Measurements from ENCODE around the gene MYD88. TPM values are rescaled to one million over a fixed set of nuclear protein-coding genes. Genes with fewer than 3 reads are reported as not detected.

MYD88 gene
- polyA plus RNA-seq, 1 donor from 2014 or later, result 0.14 TPM

DNA sequence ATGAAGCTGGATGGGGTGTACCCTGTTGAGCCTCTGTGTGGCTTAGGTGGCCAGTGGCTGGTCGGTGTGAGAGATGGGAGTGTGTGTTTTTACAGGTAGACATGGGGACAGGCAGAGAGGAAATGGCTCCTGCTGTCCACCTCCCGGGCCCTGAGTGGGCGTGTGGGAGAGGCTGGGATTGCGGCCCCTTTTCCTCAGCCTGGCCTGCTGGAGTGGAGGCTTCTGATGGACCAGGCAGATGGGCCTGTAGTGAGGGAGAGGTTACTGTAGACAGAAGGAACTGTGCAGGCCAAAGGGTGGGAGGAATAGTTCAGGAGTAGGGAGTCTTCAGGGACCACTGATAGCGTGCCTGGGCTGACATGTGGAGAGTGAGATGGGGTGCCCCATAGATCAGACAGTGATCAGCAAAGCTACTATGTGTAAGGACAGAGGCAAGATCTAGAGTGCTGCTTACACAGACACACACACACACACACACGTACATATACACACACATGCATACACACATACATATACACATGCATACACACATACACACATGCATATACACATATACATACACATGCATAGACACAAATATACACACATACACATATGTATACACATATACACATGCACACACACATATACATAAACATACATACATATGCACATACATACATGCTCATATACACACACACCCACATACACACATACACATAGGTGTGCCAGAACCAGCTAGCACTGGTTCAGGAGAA, 28.0 kb upstream of the MYD88 start (continued):
- no peak for TF ChIP-seq EZH2 (IDR thresholded peaks at IDR 0.05; ENCODE audit: borderline replicate concordance, insufficient read depth, low read length, poor library complexity, severe bottlenecking)

DNA sequence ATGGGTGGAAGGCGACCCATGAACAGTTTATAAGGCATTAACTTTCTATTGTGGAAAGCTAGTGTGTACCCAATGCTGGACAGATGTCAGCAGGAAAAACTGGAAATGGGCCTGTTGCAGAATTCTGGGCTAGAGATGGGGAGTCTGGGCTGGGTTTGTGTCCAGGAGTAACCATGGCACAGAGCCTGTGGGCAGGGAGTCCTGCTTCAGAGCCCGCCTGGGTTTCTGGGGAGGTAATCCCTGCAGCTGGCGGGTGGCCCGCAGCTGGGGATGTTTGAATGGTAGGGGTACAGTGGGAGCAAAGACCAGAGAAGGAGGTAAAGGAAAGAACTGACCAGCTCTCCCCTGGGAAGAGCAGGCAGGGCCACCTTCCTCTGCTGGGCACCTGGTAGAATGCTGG, 27.3 kb upstream of the MYD88 start:
- Histone ChIP-seq H3K27me3 (ENCODE audit: insufficient read depth, low read depth, low read length) (no peaks in the 10 kb centered on the region), H3K4me2 (ENCODE audit: low read length) (no peak overlapping the region), H3K9me3 (ENCODE audit: low read length) (no peaks in the 10 kb centered on the region), H3K9me2 (ENCODE audit: insufficient read depth, low read length) (no peaks in the 10 kb centered on the region), H3K4me3 (ENCODE audit: low read length) (no peak overlapping the region), H3K9ac (ENCODE audit: low read length) (no peak overlapping the region), H2AFZ (ENCODE audit: low read depth, low read length) (no peak overlapping the region), H3K79me2 (replicated peaks; ENCODE audit: insufficient read depth, low read length) (no peaks in the 10 kb centered on the region), H3K27ac (ENCODE audit: low read length) (no peak overlapping the region), H4K20me1 (ENCODE audit: insufficient read depth) (no peaks in the 10 kb centered on the region), H3F3A (ENCODE audit: insufficient read depth, low read length, poor library complexity, severe bottlenecking) (no peaks in the 10 kb centered on the region), H3K36me3 (ENCODE audit: insufficient read depth, low read length) (no peaks in the 10 kb centered on the region)
- TF ChIP-seq MXI1 (conservative IDR thresholded peaks at IDR 0.05; ENCODE audit: poor library complexity, severe bottlenecking) (no peak), EP300 (conservative IDR thresholded peaks at IDR 0.05; ENCODE audit: poor library complexity, severe bottlenecking) (no peak), SMC3 (conservative IDR thresholded peaks at IDR 0.05; ENCODE audit: poor library complexity) (no peak), TAF1 (IDR thresholded peaks at IDR 0.05; ENCODE audit: low read depth) (no peak), POLR2AphosphoS5 (IDR thresholded peaks at IDR 0.05) (no peak), RAD21 (conservative IDR thresholded peaks at IDR 0.05) (no peak), EZH2 (IDR thresholded peaks at IDR 0.05; ENCODE audit: borderline replicate concordance, insufficient read depth, low read length, poor library complexity, severe bottlenecking) (no peak)
- TF ChIP-seq, protein P1, sequence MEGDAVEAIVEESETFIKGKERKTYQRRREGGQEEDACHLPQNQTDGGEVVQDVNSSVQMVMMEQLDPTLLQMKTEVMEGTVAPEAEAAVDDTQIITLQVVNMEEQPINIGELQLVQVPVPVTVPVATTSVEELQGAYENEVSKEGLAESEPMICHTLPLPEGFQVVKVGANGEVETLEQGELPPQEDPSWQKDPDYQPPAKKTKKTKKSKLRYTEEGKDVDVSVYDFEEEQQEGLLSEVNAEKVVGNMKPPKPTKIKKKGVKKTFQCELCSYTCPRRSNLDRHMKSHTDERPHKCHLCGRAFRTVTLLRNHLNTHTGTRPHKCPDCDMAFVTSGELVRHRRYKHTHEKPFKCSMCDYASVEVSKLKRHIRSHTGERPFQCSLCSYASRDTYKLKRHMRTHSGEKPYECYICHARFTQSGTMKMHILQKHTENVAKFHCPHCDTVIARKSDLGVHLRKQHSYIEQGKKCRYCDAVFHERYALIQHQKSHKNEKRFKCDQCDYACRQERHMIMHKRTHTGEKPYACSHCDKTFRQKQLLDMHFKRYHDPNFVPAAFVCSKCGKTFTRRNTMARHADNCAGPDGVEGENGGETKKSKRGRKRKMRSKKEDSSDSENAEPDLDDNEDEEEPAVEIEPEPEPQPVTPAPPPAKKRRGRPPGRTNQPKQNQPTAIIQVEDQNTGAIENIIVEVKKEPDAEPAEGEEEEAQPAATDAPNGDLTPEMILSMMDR (IDR thresholded peaks at IDR 0.05; ENCODE audit: poor library complexity, severe bottlenecking), result no peak
- TF ChIP-seq, protein P2, sequence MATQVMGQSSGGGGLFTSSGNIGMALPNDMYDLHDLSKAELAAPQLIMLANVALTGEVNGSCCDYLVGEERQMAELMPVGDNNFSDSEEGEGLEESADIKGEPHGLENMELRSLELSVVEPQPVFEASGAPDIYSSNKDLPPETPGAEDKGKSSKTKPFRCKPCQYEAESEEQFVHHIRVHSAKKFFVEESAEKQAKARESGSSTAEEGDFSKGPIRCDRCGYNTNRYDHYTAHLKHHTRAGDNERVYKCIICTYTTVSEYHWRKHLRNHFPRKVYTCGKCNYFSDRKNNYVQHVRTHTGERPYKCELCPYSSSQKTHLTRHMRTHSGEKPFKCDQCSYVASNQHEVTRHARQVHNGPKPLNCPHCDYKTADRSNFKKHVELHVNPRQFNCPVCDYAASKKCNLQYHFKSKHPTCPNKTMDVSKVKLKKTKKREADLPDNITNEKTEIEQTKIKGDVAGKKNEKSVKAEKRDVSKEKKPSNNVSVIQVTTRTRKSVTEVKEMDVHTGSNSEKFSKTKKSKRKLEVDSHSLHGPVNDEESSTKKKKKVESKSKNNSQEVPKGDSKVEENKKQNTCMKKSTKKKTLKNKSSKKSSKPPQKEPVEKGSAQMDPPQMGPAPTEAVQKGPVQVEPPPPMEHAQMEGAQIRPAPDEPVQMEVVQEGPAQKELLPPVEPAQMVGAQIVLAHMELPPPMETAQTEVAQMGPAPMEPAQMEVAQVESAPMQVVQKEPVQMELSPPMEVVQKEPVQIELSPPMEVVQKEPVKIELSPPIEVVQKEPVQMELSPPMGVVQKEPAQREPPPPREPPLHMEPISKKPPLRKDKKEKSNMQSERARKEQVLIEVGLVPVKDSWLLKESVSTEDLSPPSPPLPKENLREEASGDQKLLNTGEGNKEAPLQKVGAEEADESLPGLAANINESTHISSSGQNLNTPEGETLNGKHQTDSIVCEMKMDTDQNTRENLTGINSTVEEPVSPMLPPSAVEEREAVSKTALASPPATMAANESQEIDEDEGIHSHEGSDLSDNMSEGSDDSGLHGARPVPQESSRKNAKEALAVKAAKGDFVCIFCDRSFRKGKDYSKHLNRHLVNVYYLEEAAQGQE (IDR thresholded peaks at IDR 0.05; ENCODE audit: borderline replicate concordance), result no peak

DNA sequence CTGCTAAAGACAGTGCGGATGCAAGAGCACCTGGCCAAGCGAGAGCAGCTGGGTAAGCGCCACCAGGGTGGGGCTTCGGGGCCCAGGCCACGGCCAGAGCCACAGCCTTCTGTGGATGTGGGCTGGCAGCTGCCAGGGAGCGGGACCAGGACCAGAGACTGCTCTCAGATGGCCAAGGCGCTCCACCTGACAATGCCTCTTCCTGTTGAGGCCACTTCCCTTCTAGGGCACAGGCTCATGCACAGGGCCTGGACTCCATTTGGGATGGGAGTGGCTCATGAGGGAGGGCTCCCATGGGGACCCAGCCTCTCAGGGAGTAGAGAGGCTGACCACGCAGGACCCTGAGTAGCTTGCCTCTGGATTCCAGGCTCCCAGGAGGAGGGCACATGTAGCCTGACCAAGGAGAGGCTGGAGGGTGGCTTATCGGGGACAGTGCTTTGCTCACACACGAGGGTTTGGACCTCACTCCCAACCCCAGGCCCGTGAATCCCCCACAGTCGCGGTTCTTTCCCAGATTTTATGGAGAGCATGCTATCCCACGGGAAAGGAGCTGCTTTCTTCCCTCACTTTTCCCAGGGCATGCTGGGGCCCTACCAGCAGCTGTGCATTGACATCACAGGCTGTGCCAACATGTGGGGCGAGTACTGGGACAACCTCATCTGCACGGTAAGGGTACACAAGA, 26.6 kb upstream of the MYD88 start:
- Histone ChIP-seq H4K20me1 (ENCODE audit: insufficient read depth) (no peaks in the 10 kb centered on the region), H3K4me2 (ENCODE audit: low read length) (no peak overlapping the region), H3K9ac (ENCODE audit: low read length) (no peak overlapping the region), H3K9me2 (ENCODE audit: insufficient read depth, low read length) (no peaks in the 10 kb centered on the region), H2AFZ (ENCODE audit: low read depth, low read length) (no peak overlapping the region), H3K79me2 (replicated peaks; ENCODE audit: insufficient read depth, low read length) (no peaks in the 10 kb centered on the region), H3K27me3 (ENCODE audit: insufficient read depth, low read depth, low read length) (no peaks in the 10 kb centered on the region), H3K27ac (ENCODE audit: low read length) (no peak overlapping the region), H3K36me3 (ENCODE audit: insufficient read depth, low read length) (no peaks in the 10 kb centered on the region), H3K9me3 (ENCODE audit: low read length) (no peaks in the 10 kb centered on the region), H3F3A (ENCODE audit: insufficient read depth, low read length, poor library complexity, severe bottlenecking) (no peaks in the 10 kb centered on the region), H3K4me3 (ENCODE audit: low read length) (no peak overlapping the region)
- TF ChIP-seq, protein P1 (IDR thresholded peaks at IDR 0.05; ENCODE audit: poor library complexity, severe bottlenecking), result no peak
- TF ChIP-seq RAD21 (conservative IDR thresholded peaks at IDR 0.05), result no peak
- TF ChIP-seq EP300 (conservative IDR thresholded peaks at IDR 0.05; ENCODE audit: poor library complexity, severe bottlenecking), result no peak
- TF ChIP-seq TAF1 (IDR thresholded peaks at IDR 0.05; ENCODE audit: low read depth), result no peak
- no peak for TF ChIP-seq MXI1 (conservative IDR thresholded peaks at IDR 0.05; ENCODE audit: poor library complexity, severe bottlenecking)
- no peak for TF ChIP-seq SMC3 (conservative IDR thresholded peaks at IDR 0.05; ENCODE audit: poor library complexity)
- TF ChIP-seq, protein P2 (IDR thresholded peaks at IDR 0.05; ENCODE audit: borderline replicate concordance), result no peak
- TF ChIP-seq POLR2AphosphoS5 (IDR thresholded peaks at IDR 0.05), result no peak
- no peak for TF ChIP-seq EZH2 (IDR thresholded peaks at IDR 0.05; ENCODE audit: borderline replicate concordance, insufficient read depth, low read length, poor library complexity, severe bottlenecking)

Data from neural cell (in vitro differentiated cells).